ENCODE measurements around the gene IGFLR1.
"Not testable (repeated sequence)": the region's sequence is repeated elsewhere in the genome, so short reads cannot be mapped to it uniquely, and the experiment has no call there.

Gene IGFLR1

GRCh38 chr19:35704218-35704617, 38.0 kb downstream of the IGFLR1 start, which contains the start of gene ZBTB32:
ZBTB32 (plus strand) TSS chr19:35704558; CDS start chr19:35714627, 10,069 bp downstream.
- no peak for DNase-seq

GRCh38 chr19:35703343-35703742, 38.9 kb downstream of the IGFLR1 start:
- no peak for DNase-seq

GRCh38 chr19:35702223-35703012, 39.8 kb downstream of the IGFLR1 start:
- DNase-seq, result peak; percentile 96

DNA sequence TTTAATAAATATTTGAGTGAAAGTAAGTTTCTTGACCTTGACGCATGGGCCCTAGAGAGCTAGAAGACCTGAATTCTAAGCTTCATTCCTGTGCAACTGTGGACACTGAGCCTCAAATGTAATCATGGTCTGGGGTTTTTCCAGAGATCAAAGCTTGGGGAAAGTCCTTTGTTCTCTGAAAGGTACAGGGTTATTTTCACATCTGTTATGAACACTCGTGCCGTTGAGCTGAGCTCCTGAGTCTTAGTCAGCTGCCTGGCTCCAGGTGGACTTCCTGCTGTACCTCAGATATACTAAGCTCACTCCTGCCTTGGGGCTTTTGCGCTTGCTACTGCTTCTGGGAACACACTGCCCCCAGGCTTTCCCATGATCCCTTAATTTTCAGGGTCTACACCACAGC, 45.4 kb downstream of the IGFLR1 start:
- no peak for DNase-seq

DNA sequence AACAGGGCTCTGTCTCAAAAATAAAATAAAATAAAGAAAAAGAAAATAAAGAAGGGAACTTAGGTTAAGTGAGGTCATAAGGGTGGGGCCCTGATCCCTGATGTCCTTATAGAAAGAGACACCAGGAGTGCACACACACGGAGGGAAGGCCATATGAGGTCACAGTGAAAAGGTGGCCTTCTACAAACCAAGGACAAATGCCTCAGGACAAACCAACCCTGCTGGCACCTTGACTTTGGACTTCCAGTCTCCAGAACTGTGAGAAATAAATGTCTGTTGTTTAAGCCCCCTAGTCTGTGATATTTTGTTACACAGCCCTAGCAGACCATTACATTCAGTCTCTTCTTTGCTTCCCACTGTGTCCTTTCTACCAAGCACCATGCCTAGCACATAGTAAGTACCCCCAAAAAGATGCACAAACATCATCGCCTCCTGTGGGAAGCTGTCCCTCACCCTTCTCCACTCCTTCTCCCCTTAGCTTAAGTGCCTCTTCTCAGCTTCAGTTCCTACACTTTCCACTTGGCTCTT, 46.3 kb downstream of the IGFLR1 start:
- no peak for DNase-seq

DNA sequence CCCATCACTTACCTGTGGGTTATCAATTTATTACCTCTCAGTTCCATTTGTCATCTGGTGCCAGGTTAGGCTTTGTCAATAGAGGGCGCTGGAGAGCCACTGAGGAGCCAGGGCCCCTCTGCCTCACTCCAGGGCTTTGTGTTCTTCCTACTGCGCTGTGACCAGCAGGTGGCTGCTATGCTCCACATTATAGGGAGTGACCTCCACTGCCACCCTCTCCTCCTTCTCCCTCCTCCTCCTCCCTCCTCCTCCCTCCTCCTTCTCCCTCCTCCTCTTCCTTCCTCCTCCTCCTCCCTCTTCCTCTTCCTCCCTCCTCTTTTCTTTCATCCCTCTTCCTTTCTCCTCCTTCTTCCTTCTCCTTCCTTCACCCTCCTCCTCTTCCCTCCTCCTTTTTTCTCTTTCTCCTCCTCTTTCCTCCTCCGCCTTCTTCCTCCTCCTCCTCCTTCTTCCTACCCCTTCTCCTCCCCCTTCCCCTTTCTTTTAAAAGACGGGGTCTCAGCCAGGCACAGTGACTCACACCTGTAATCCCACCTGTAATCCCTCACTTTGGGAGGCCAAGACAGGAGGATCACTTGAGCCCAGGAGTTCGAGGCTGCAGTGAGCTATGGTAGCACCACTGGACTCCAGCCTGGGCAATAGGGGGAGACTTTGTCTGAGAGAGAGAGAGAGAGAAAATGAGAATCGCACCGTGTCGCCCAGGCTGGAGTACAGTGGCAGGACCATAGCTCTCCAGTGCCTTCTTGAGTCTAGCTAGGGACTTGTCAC, 48.2 kb downstream of the IGFLR1 start:
- peak; percentile 82 for DNase-seq

DNA sequence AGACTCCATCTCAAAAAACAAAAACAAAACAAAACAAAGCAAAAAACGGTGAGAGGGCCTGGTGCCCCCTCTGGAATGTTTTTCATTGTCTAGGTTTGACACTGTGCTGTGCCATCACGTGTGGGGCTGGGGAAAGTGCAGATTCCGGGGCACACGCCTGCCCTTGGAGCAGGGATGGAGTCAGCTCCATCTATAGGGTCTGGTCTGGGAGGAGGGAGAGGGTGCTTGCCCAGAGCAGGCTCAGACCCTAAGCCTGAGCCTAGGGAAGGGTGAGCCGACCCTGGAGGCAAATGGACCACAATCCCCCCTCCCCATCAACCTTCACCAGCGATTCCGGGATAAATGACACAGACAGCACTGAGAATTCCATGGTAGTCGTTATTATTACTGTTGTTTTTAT, 48.8 kb downstream of the IGFLR1 start:
- DNase-seq, result no peak

DNA sequence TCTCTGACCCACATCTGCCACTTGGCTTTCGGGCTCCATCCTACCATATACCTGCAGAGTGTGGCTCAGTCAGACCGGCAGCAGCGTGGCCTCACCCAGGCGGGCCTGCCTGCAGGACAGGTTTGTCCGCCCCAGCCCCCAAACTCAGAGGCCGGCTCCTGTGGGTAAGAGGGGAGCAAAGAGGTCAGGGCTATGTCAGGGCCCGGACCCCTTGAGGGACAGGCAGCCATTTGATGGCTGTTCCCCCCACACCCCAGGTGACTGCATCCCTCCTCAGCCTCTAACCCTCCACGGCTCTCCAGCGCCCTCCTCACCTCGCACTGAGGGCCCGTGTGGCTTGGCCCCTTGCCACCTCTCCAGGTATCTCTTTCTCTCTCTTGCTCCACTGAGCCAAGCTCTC, 50.2 kb downstream of the IGFLR1 start:
- DNase-seq, result no peak

- DNase-seq, result not testable (repeated sequence)
These were observed 51.1 kb downstream of the IGFLR1 start for GRCh38 chr19:35691106-35691505.

DNA sequence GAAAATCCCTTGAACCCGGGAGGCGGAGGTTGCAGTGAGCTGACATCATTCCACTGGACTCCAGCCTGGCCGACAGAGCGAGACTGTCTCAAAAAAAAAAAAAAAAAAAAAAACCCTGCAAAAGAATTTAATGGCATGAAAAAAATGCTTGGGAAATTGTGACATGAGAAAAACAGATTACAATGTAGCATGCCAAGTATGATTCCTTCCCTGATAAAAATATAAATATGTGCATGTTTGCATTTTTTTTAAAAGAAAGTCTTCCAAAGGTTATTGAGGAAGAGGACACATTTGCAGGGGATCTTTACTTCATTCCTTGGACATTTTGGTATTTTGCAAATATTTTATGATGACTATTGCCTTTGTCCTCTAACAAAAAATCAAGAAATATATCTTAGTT, 52.4 kb downstream of the IGFLR1 start:
- DNase-seq, result no peak
